K562 (cell line): ENCODE measurements around the gene OR52B6. TPM values are rescaled to one million over a fixed set of nuclear protein-coding genes. Genes with fewer than 3 reads are reported as not detected.

ENCODE experiments used
- ARID2 ChIP-seq: fragments of 450-650 bp; IDR thresholded peaks from 2 replicates; pipeline ENCODE4 v1.6.1; 2017; ENCODE audit warnings: antibody characterized with exemption, mild to moderate bottlenecking
- BDP1 ChIP-seq: IDR thresholded peaks from 3 replicates; pipeline ENCODE4 v1.6.1; 2011; ENCODE audit not compliant: insufficient read length, insufficient read depth
- CBX3 ChIP-seq, 2 experiments: IDR thresholded peaks; 1 replicate in 1 of 2; 2 replicates in 1 of 2; pipeline ENCODE4 v1.6.1; 2012; ENCODE audit warnings: inconsistent platforms in 2 of 2, low read length in 2 of 2, borderline replicate concordance in 1 of 2, control low read depth in 1 of 2
- EP300 ChIP-seq: IDR thresholded peaks from 2 replicates; pipeline ENCODE4 v1.6.1; 2012; ENCODE audit warnings: low read length, improper control_type of control experiment
- EP400 ChIP-seq: fragments of 450-650 bp; IDR thresholded peaks from 2 replicates; pipeline ENCODE4 v1.6.1; 2017; ENCODE audit warnings: antibody characterized with exemption, mild to moderate bottlenecking, moderate library complexity
- ERF ChIP-seq: fragments of 450-650 bp; formaldehyde crosslinking; IDR thresholded peaks from 2 replicates; pipeline ENCODE4 v1.4.0; 2020; ENCODE audit warnings: mild to moderate bottlenecking, mixed read lengths
- KLF16 ChIP-seq: IDR thresholded peaks from 2 replicates; pipeline ENCODE4 v1.6.1; 2016; ENCODE audit warnings: antibody characterized with exemption
- LEF1 ChIP-seq: fragments of 450-650 bp; IDR thresholded peaks from 2 replicates; pipeline ENCODE4 v1.6.1; 2016; ENCODE audit warnings: mild to moderate bottlenecking
- MED1 ChIP-seq: sonication (generic); formaldehyde crosslinking; IDR thresholded peaks from 2 replicates; pipeline ENCODE4 v1.8.1; 2023; ENCODE audit warnings: missing genetic modification reagents, borderline replicate concordance
- MTA3 ChIP-seq: fragments of 450-650 bp; formaldehyde crosslinking; IDR thresholded peaks from 2 replicates; pipeline ENCODE4 v1.6.1; 2017; ENCODE audit warnings: mild to moderate bottlenecking, borderline replicate concordance
- NUFIP1 ChIP-seq: fragments of 450-650 bp; IDR thresholded peaks from 2 replicates; pipeline ENCODE4 v1.6.1; 2018; ENCODE audit not compliant: partially characterized antibody
- RAD21 ChIP-seq, 2 experiments: fragments of 250-450 bp in 1 of 2; fragments of 450-650 bp in 1 of 2; sonication (Bioruptor Pico) in 1 of 2; formaldehyde crosslinking in 1 of 2; IDR thresholded peaks in 1 of 2; conservative IDR thresholded peaks in 1 of 2; 2 replicates each; pipeline versions ENCODE4 v1.4.0 to v1.8.0; 2020 to 2022; ENCODE audit warnings: mild to moderate bottlenecking in 2 of 2, moderate library complexity in 1 of 2
- TCFL5 ChIP-seq: fragments of 250-450 bp; sonication (Bioruptor Pico); conservative IDR thresholded peaks from 2 replicates; pipeline ENCODE4 v1.6.1; 2021; ENCODE audit warnings: mild to moderate bottlenecking, moderate library complexity, matching md5 sums
- ZNF584 ChIP-seq: fragments of 200-800 bp; sonication (Bioruptor generic); IDR thresholded peaks from 2 replicates; pipeline ENCODE4 v1.6.1; 2016; ENCODE audit warnings: low read depth, mild to moderate bottlenecking, missing genetic modification characterization, missing compliant biosample characterization
- ZNF589 ChIP-seq: fragments of 200-800 bp; sonication (Bioruptor generic); IDR thresholded peaks from 2 replicates; pipeline ENCODE4 v1.6.1; 2016; ENCODE audit warnings: low read depth, missing genetic modification characterization, missing compliant biosample characterization
- ZNF77 ChIP-seq: fragments of 250-450 bp; sonication (Bioruptor Pico); IDR thresholded peaks from 2 replicates; pipeline ENCODE4 v1.5.0; 2020
- polyA plus RNA-seq, 8 experiments: library from polyadenylated mRNA; depleted of rRNA in 4 of 8; stranded (reverse) in 5 of 8; unstranded in 3 of 8; fragments of >200 nt; fragmentation: Nextera tagmentation in 2 of 8; fragmentation: Illumina TruSeq in 1 of 8; extraction: Ambion mirVana in 2 of 8; extraction: Trizol in 1 of 8; gene quantifications; 2 replicates each; pipeline versions ENCODE4 v1.2.1 to v1.2.3, GENCODE V29; 2011 to 2014; ENCODE audit warnings: inconsistent platforms in 1 of 8, missing spikeins in 1 of 8
- total RNA-seq, 7 experiments: library from RNA; depleted of rRNA in 6 of 7; stranded (reverse); fragments of >200 nt in 6 of 7; fragmentation: Illumina TruSeq in 2 of 7; extraction: Trizol in 2 of 7; gene quantifications; 2 replicates each; pipeline versions ENCODE4 v1.2.1 to v1.2.3, GENCODE V29; 2011 to 2021; ENCODE audit warnings: low replicate concordance in 1 of 7
- TF ChIP-seq, protein P1 (sequence below): sonication (generic); formaldehyde crosslinking; IDR thresholded peaks from 2 replicates; pipeline ENCODE4 v1.8.1; 2023; ENCODE audit warnings: mild to moderate bottlenecking, missing genetic modification reagents
- TF ChIP-seq, protein P2 (sequence below), 3 experiments: fragments of 200-800 bp in 1 of 3; fragments of 250-450 bp in 1 of 3; fragments of 450-650 bp in 1 of 3; sonication (Bioruptor Pico) in 1 of 3; sonication (Bioruptor generic) in 1 of 3; formaldehyde crosslinking in 1 of 3; IDR thresholded peaks; 2 replicates each; pipeline versions ENCODE4 v1.6.1 to v1.8.0; 2016 to 2022; ENCODE audit warnings: mild to moderate bottlenecking in 2 of 3, missing genetic modification characterization in 2 of 3, missing compliant biosample characterization in 1 of 3, moderate library complexity in 1 of 3
- TF ChIP-seq, protein P3 (sequence below): sonication (generic); IDR thresholded peaks from 2 replicates; pipeline ENCODE4 v1.6.1; 2016
- TF ChIP-seq, protein P4 (sequence below): fragments of 200-800 bp; sonication (Bioruptor generic); IDR thresholded peaks from 2 replicates; pipeline ENCODE4 v1.6.1; 2017; ENCODE audit warnings: missing genetic modification characterization, missing compliant biosample characterization

Gene OR52B6
- total and polyA plus RNA-seq, 9 of the 15 experiments (the other 6 are each of a cell fraction or from before 2014, with no cell fraction given): not detected

GRCh38 chr11:5600374-5600851 is 19.7 kb downstream of the OR52B6 start (continued):
- TF ChIP-seq RAD21 (CRISPR knock-in tag; conservative IDR thresholded peaks at IDR 0.05 in 1 of 2, IDR thresholded peaks at IDR 0.05 in 1 of 2) (peak; percentile 65 to 86), MED1 (CRISPR knock-in tag) (no peak), ARID2 (no peak), BDP1 (no peak), CBX3 (IDR thresholded peaks at IDR 0.05; ENCODE audit: borderline replicate concordance in 1 of 2, low read length in 2 of 2) (peak in 1 of 2 experiments; percentile 46; a peak in 1 of 3 replicates), KLF16 (peak; percentile 40; the same call in 1 of the 2 replicates), LEF1 (peak; percentile 60; the same call in 1 of the 2 replicates), EP400 (peak; percentile 36; the same call in 1 of the 2 replicates), NUFIP1 (no peak), ZNF584 (CRISPR knock-in tag) (no peak), ZNF77 (no peak), MTA3 (0 out of 2 replicates have a peak, but pooled peaks have one; percentile 39), ZNF589 (CRISPR knock-in tag) (no peak), EP300 (no peak), ERF (no peak), TCFL5 (no peak)
- TF ChIP-seq, protein P1, sequence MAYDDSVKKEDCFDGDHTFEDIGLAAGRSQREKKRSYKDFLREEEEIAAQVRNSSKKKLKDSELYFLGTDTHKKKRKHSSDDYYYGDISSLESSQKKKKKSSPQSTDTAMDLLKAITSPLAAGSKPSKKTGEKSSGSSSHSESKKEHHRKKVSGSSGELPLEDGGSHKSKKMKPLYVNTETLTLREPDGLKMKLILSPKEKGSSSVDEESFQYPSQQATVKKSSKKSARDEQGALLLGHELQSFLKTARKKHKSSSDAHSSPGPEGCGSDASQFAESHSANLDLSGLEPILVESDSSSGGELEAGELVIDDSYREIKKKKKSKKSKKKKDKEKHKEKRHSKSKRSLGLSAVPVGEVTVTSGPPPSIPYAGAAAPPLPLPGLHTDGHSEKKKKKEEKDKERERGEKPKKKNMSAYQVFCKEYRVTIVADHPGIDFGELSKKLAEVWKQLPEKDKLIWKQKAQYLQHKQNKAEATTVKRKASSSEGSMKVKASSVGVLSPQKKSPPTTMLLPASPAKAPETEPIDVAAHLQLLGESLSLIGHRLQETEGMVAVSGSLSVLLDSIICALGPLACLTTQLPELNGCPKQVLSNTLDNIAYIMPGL (CRISPR knock-in tag): no peak
- TF ChIP-seq, protein P2, sequence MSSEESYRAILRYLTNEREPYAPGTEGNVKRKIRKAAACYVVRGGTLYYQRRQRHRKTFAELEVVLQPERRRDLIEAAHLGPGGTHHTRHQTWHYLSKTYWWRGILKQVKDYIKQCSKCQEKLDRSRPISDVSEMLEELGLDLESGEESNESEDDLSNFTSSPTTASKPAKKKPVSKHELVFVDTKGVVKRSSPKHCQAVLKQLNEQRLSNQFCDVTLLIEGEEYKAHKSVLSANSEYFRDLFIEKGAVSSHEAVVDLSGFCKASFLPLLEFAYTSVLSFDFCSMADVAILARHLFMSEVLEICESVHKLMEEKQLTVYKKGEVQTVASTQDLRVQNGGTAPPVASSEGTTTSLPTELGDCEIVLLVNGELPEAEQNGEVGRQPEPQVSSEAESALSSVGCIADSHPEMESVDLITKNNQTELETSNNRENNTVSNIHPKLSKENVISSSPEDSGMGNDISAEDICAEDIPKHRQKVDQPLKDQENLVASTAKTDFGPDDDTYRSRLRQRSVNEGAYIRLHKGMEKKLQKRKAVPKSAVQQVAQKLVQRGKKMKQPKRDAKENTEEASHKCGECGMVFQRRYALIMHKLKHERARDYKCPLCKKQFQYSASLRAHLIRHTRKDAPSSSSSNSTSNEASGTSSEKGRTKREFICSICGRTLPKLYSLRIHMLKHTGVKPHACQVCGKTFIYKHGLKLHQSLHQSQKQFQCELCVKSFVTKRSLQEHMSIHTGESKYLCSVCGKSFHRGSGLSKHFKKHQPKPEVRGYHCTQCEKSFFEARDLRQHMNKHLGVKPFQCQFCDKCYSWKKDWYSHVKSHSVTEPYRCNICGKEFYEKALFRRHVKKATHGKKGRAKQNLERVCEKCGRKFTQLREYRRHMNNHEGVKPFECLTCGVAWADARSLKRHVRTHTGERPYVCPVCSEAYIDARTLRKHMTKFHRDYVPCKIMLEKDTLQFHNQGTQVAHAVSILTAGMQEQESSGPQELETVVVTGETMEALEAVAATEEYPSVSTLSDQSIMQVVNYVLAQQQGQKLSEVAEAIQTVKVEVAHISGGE (CRISPR knock-in tag; IDR thresholded peaks at IDR 0.05): no peak
- TF ChIP-seq, protein P3, sequence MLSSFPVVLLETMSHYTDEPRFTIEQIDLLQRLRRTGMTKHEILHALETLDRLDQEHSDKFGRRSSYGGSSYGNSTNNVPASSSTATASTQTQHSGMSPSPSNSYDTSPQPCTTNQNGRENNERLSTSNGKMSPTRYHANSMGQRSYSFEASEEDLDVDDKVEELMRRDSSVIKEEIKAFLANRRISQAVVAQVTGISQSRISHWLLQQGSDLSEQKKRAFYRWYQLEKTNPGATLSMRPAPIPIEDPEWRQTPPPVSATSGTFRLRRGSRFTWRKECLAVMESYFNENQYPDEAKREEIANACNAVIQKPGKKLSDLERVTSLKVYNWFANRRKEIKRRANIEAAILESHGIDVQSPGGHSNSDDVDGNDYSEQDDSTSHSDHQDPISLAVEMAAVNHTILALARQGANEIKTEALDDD: 0 out of 2 replicates have a peak, but pooled peaks have one; percentile 34
- TF ChIP-seq, protein P4, sequence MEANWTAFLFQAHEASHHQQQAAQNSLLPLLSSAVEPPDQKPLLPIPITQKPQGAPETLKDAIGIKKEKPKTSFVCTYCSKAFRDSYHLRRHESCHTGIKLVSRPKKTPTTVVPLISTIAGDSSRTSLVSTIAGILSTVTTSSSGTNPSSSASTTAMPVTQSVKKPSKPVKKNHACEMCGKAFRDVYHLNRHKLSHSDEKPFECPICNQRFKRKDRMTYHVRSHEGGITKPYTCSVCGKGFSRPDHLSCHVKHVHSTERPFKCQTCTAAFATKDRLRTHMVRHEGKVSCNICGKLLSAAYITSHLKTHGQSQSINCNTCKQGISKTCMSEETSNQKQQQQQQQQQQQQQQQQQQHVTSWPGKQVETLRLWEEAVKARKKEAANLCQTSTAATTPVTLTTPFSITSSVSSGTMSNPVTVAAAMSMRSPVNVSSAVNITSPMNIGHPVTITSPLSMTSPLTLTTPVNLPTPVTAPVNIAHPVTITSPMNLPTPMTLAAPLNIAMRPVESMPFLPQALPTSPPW (CRISPR knock-in tag): no peak
